Measurements from ENCODE around the gene BCAN. TPM values are rescaled to one million over a fixed set of nuclear protein-coding genes. Genes with fewer than 3 reads are reported as not detected.

The BCAN gene
- total RNA-seq, 1 donor from 2014 or later = not detected

DNA sequence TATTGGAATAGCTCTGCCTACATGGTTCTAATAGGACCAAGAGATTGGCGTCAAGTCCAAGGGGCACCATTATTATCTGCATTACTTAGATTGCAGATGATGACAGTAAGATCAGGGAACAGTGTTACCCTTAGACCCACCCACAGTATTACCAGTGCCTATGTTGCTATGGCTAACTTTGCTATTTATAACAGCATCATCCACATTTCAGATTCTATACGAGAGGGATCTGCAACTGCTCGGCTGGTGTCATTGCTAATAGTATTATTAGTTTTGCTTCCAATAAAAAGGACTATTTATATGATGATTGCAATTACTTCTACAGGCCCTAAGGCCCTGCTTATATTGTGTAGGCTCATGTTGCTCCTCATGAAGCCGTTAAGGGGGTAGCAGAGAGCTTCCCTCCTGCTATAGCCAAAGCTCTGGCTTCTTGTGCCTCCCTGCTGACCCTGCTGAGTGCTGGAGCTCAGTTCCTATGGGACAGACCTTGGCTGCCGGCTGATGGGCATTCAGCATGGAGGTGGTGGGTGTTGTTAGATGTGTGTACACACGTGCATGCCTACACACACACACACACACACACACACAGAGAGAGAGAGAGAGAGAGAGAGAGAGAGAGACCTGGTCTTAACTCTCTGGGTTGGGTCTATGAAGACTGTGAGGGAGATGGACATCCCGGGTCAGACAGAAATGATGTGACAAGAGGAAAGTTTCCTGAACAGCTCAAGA, 1.3 kb downstream of the BCAN start:
- DNase-seq (ENCODE audit: extremely low read depth, low read depth, low spot score) = no peak

DNA sequence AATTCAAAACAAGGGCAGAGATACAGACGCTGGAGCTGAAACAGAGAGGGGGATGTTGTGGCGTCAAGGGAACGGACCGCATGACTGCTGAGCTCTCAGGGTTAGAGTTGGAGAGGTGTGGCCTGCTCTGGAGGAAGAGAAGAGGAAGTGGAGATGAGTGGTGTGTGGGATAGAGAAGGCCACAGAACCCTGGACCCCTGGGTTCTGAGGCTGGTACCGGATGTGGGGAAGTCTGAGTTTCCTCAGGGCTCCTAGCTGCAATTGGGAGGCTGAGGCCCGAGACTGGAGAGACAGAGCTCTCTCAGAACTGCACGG, 1.8 kb downstream of the BCAN start:
- DNase-seq (ENCODE audit: extremely low read depth, low read depth, low spot score) = no peak

DNA sequence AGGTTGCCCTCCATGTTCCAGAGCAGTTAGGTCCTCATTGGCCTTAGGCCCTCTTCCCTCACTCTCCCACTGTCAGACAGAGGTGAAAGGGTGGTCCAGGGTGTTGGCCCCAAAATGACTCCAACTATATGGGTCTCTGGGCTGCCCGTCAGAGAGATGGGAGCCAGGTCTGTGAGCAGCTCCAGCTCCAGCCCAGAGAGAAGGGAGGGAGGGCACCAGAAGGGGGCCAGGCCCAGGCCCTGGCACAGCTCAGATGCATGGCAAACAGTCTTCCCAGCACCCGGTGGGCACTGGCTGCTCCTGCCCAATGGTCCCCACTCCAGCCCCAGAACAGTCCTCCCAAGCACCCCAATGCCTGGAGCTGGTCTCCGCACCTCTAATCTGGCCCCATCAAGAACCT, 2.2 kb downstream of the BCAN start:
- DNase-seq (ENCODE audit: extremely low read depth, low read depth, low spot score) = no peak

DNA sequence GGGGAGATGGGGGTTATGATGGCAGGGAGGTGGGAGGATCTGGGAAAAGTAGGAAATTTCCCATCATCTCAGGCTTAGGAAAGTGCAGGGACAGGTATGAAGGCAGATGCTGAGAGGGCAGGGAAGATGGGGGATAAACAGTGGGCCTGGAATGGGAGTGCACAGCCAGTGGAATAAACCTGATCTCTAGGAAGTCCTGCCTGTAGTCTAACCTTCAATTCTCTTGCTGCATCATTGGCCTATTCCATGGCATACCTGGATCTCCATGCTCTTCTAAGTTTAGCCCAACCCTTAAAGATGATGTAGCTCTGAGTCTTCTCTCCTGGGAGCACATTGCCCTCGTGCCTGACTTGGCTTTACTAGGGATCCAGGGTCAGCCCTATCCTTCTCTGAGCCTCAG, 2.7 kb downstream of the BCAN start:
- no peak for DNase-seq (ENCODE audit: extremely low read depth, low read depth, low spot score)

DNA sequence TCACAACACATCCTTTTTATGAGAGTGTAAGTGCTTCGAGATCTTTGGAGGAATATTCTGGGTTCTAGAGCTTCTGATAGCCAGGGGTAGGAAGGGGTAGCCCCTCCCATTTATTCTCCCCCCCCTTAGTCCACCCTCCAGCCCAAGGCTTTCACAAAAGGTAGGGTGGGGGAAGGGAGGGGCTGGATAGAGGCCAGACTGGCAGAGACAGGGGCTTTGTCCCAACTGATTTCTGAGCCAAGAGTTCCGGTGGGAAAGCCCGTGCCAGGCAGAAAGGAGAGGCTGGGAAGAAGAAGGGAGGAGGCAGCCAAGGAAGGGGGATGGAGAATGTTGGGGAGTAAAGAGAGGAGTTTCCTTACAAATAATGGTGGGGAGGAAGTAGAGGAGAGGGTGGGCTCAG, 3.1 kb downstream of the BCAN start:
- no peak for DNase-seq (ENCODE audit: extremely low read depth, low read depth, low spot score)

DNA sequence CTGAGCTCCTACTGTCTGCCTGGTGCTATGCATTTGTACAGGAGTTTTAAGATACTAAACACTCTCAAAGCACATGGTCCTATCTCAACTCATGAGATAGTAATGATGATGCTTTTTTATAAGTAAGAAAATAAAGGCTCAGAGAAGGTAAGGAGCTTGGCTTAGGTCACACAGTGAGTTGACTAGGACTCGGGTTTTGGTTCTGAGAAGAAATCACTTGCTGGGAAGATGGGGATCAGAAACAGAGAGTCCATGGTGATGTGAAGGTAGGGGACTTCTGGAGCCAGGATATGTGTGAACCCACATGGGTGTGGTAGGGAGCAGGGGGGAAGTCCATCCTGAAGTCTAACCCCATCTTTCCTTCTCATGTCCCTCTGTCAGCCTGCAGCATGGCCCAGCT, 3.7 kb downstream of the BCAN start:
- no peak for DNase-seq (ENCODE audit: extremely low read depth, low read depth, low spot score)

DNA sequence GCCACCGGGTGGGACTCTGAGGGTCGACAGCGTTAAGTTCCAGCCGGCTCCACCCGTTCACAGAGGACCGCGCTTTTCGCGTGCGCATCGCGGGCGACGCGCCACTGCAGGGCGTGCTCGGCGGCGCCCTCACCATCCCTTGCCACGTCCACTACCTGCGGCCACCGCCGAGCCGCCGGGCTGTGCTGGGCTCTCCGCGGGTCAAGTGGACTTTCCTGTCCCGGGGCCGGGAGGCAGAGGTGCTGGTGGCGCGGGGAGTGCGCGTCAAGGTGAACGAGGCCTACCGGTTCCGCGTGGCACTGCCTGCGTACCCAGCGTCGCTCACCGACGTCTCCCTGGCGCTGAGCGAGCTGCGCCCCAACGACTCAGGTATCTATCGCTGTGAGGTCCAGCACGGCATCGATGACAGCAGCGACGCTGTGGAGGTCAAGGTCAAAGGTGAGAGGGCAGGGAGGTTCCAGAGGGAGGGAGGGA, 4.9 kb downstream of the BCAN start:
- no peak for DNase-seq (ENCODE audit: extremely low read depth, low read depth, low spot score)

DNA sequence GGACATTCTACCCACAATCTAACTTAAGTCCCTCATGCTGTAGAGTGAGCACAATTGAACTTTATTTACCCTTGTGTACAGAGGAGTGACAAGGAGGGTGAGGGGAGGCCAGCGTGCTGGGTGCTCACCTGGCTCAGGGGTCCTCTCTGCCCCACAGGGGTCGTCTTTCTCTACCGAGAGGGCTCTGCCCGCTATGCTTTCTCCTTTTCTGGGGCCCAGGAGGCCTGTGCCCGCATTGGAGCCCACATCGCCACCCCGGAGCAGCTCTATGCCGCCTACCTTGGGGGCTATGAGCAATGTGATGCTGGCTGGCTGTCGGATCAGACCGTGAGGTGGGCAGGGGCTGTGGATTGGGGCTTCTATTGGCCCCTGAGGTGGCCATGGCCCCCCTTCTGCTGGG, 5.4 kb downstream of the BCAN start:
- DNase-seq (ENCODE audit: extremely low read depth, low read depth, low spot score) = no peak

DNA sequence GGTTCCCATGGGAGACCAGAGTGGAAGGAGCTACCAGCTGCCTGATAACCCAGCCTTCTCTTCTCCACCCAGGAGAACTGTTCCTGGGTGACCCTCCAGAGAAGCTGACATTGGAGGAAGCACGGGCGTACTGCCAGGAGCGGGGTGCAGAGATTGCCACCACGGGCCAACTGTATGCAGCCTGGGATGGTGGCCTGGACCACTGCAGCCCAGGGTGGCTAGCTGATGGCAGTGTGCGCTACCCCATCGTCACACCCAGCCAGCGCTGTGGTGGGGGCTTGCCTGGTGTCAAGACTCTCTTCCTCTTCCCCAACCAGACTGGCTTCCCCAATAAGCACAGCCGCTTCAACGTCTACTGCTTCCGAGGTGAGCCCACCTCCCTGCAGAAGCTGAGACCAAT, 6.6 kb downstream of the BCAN start:
- DNase-seq (ENCODE audit: extremely low read depth, low read depth, low spot score) = no peak

DNA sequence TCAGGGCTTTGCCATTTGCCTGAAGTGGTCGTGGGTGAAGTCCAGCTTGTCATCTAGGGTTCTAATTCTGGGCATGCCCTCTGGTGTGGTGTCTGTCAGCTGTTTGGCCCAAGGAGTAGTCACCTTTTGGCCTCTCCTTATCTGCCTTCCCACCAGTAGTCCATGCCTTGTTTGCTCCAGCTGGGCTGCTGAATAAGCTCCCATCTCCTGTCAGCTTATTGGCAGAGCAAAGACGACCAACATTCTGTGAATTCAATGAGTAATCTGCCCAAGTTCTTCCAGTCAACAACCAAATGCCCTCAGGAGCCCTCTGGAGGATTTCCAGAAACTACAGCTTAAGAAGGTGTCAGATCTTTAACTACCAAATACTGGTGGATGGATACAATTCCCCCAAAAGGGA, 7.0 kb downstream of the BCAN start:
- no peak for DNase-seq (ENCODE audit: extremely low read depth, low read depth, low spot score)

DNA sequence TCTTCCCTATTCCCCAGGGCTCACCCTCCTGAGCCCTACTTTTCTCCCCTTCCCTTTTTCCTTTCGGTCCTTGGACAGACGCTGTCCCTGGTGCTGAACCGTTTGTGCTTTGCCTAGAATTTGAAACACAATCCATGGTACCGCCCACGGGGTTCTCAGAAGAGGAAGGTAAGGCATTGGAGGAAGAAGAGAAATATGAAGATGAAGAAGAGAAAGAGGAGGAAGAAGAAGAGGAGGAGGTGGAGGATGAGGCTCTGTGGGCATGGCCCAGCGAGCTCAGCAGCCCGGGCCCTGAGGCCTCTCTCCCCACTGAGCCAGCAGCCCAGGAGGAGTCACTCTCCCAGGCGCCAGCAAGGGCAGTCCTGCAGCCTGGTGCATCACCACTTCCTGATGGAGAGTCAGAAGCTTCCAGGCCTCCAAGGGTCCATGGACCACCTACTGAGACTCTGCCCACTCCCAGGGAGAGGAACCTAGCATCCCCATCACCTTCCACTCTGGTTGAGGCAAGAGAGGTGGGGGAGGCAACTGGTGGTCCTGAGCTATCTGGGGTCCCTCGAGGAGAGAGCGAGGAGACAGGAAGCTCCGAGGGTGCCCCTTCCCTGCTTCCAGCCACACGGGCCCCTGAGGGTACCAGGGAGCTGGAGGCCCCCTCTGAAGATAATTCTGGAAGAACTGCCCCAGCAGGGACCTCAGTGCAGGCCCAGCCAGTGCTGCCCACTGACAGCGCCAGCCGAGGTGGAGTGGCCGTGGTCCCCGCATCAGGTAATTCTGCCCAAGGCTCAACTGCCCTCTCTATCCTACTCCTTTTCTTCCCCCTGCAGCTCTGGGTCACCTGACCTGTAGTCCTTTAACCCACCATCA, 10.4 kb downstream of the BCAN start:
- DNase-seq (ENCODE audit: extremely low read depth, low read depth, low spot score) = no peak

DNA sequence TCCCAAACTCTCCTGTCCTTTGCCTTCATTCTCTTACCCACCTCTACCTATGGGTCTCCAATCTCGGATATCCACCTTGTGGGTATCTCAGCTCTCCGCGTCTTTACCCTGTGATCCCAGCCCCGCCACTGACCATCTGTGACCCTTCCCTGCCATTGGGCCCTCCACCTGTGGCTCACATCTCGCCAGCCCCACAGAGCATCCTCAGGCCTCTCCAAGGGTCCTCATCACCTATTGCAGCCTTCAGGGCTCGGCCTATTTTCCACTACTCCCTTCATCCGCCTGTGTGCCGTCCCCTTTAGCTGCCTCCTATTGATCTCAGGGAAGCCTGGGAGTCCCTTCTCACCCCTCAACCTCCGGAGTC, 11.1 kb downstream of the BCAN start:
- no peak for DNase-seq (ENCODE audit: extremely low read depth, low read depth, low spot score)

DNA sequence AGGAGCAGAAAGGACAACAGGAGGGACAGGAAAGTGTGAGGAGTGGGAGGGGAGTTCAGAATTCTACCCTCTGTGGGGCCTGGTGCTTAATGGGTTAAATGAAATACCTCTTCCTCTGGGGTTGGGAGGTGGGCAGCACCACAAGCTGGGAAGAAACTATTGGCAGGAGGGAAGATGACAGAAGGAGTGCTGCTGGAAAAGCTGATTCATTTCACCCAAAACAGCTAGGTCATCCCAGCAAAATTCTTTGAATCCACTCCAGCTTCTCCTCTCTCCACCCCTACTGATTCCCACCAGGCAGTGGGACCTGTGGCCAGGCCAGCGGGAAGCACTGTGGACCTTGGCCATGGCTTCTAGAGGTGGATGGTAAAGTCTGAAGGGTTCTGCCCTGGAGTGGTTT, 12.8 kb downstream of the BCAN start:
- no peak for DNase-seq (ENCODE audit: extremely low read depth, low read depth, low spot score)

DNA sequence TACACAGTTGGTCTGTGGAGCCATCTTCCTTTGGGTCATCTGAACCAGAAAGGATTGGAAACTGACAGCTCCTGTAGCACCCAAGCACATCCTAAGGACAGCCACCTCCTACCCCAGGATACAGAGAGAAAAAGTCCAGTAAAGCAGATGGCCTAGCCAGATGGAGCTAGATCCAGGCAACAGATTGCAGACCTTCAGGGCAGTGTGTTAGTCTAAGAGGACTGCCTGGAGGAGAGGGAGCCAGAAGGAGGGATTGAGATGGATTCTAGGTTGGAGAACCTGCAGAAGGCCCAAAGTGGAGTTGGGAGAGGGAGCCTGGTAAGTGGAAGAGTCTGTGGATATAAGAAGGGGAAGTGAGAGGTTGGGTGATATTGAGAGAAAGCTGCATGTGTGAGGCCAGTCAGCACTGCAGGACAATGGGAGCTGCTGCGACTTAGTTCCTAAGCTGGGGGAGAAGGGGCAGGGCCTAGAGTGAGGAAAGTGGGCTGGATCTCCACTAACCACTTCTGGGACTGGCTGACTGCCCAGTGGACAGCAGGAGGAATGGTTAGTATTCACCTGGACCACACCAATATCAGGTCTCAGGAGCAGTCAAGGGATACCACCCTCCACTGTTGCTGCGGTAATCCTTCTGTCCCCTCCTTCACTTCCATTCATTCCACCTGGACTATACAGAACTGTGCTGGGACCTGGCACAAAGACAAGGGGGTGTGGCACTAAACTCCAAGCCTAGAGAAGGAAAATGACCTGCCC, 13.4 kb downstream of the BCAN start:
- no peak for DNase-seq (ENCODE audit: extremely low read depth, low read depth, low spot score)

DNA sequence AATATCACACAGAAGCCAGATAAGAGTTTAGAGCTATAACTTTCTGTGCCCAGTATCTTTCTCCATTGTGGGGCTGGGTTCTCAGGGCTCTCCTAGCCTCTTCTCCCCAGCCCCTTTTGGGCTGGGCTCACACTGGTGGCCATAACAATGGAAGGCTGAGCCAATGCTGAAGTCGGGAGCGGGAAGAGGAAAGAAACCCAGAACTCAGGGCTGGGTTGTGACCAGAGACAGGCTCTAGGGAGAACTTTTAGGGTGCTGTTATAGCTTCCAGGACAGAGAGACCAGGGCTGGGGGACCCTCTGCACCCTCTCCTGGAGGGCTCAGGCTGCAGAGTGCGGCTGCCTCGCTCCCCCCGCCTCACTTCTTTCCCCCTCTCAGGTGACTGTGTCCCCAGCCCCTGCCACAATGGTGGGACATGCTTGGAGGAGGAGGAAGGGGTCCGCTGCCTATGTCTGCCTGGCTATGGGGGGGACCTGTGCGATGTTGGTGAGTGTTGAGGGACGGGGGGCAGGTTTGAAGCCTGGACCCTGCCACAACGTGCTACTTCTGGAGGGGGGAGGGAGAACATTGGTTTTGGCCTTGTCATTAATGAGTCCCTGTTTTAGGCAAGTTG, 14.1 kb downstream of the BCAN start:
- DNase-seq (ENCODE audit: extremely low read depth, low read depth, low spot score) = no peak

DNA sequence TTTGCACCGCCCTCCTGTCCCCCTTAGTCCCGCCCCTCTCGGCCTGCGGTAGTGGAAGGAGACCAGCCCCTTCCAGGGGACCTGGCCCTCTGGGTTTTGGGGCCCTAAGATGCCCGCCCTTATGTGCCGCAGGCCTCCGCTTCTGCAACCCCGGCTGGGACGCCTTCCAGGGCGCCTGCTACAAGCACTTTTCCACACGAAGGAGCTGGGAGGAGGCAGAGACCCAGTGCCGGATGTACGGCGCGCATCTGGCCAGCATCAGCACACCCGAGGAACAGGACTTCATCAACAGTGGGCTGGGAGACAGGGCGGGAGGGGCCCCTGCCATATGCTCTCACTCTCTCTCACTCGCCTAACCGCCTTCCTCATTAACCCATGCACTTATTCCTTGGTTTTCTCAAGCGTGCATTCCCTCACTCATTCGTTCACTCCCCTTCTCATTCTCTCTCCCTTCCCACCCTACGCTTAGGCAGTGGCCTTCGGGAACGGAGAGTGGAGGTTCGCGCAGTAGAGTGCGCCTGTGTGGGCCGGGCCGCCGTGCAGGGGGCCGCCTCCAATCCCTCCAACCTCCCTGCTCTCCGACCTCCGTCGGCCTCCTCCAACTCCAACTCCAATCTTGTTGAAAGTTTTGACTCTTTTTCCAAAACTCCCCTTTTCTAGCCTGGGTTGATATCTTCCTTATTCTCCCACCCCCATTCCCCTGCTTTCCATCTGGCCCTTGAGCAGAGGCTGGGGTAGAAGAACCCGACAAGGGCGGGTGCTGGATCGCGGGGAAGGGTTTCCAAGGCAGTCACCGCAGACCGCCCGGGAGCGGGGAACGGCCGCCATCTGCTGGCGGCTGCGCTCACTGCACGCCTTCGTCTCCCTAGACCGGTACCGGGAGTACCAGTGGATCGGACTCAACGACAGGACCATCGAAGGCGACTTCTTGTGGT, 15.2 kb downstream of the BCAN start:
- no peak for DNase-seq (ENCODE audit: extremely low read depth, low read depth, low spot score)

DNA sequence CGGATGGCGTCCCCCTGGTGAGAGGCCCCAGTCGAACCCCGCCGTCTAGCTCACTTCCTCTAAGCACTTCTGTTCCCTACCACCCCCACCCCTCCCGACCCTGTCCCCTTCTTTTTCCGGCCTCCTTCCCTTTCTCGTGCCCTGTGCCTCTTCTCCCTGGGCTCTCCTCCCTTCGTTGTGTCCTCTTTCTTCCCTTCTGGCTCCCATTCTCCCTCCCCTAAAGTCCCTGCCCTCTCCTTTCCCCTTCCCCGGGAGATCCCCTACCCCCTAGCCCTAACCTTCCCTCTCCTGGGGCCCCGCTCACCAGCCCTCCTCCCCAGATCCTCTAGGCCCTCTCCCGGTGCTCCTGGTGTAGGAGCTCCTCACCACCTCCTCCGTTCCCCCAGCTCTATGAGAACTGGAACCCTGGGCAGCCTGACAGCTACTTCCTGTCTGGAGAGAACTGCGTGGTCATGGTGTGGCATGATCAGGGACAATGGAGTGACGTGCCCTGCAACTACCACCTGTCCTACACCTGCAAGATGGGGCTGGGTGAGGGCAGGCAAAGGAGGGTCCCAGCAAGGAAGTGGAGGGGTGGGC, 15.9 kb downstream of the BCAN start:
- no peak for DNase-seq (ENCODE audit: extremely low read depth, low read depth, low spot score)

DNA sequence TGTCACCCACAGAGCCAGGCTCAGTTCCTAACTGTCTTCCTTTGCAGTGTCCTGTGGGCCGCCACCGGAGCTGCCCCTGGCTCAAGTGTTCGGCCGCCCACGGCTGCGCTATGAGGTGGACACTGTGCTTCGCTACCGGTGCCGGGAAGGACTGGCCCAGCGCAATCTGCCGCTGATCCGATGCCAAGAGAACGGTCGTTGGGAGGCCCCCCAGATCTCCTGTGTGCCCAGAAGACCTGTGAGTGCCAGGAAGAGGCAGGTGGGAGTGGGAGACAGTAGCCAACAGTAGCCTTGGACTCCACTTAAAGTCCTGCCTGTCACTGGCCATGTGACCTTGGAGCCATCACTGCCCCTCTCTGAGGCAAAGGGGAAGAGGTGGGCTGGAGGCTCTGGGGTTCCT, 16.6 kb downstream of the BCAN start:
- DNase-seq (ENCODE audit: extremely low read depth, low read depth, low spot score) = no peak

DNA sequence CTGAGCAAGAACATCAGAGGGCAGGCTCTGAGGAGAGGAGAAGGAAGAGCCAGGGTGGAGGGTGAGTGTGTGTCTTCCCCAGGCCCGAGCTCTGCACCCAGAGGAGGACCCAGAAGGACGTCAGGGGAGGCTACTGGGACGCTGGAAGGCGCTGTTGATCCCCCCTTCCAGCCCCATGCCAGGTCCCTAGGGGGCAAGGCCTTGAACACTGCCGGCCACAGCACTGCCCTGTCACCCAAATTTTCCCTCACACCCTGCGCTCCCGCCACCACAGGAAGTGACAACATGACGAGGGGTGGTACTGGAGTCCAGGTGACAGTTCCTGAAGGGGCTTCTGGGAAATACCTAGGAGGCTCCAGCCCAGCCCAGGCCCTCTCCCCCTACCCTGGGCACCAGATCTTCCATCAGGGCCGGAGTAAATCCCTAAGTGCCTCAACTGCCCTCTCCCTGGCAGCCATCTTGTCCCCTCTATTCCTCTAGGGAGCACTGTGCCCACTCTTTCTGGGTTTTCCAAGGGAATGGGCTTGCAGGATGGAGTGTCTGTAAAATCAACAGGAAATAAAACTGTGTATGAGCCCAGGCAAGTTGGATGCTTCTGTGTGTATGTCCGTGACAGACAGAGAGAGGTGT, 17.1 kb downstream of the BCAN start:
- DNase-seq (ENCODE audit: extremely low read depth, low read depth, low spot score) = no peak

DNA sequence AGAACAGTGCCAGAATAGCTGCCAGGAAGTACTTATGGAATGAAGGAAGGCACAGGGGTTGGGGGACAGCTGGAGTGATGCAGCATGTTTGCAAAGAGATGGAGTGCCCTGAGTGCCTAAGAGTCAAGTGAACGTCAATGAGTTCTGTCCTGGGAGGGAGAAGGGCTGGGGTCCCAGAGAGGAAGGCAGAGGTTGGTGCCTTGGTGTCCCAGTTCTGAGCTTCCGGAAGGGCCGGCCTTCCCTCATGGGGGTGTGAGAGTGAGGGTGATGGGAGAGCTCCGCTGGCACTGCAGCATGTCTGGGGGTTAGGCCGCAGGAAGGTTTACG, 17.7 kb downstream of the BCAN start:
- DNase-seq (ENCODE audit: extremely low read depth, low read depth, low spot score) = no peak
